ENCODE measurements around the gene ATP10B. TPM values are rescaled to one million over a fixed set of nuclear protein-coding genes. Genes with fewer than 3 reads are reported as not detected.

The ATP10B gene
- total RNA-seq, 2 experiments from 2014 or later: not detected

DNA sequence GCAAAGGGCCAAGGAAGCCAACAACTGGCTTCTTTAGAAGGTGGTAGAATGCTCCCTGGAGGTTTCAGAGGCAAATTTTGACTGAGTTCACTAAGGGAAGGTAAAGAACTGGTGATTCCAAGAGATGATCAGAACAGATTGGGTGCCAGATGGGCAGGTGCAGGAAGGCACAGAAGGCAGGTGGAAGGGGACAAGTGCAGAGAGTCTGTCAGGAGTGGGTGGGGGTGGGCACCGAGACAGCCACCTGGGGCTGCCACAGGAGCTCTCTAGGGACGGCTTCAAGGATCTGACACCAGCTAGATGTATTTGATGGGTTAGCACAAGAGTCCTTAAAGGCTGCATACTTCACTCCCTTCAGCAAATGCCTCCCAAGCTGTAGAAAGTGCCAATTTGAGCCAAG, 223.0 kb downstream of the ATP10B start:
- Mint-ChIP-seq H3K27ac (no peak overlapping the region), H3K36me3 (ENCODE audit: low read depth) (no peaks in the 10 kb centered on the region), H3K4me1 (ENCODE audit: low read depth) (no peaks in the 10 kb centered on the region), H3K4me3 (no peak overlapping the region), H3K9me3 (no peaks in the 10 kb centered on the region), H3K27me3 (peaks cover 26% of the 10 kb centered on the region)
- intact Hi-C loops (cut with DNase I, micrococcal nuclease): no loop called here
- no peaks in the 10 kb centered on the region for H3K9me3 ChIP-seq (ENCODE audit: control insufficient read depth in 1 of 2, insufficient read depth in 1 of 2, low read length in 2 of 2)
- peaks cover 0 to 9% of the 10 kb centered on the region in 2 experiments for H3K27me3 ChIP-seq (ENCODE audit: control insufficient read depth in 1 of 2, insufficient read depth in 2 of 2, low read length in 2 of 2)
- no peak overlapping the region for H3K4me3 ChIP-seq (ENCODE audit: low read length)
- CTCF ChIA-PET: no interaction called here
- ATAC-seq (ENCODE audit: poor library complexity): no peak
- H3K36me3 ChIP-seq (ENCODE audit: insufficient read depth, low read length): no peaks in the 10 kb centered on the region
- no peaks in the 10 kb centered on the region for H3K4me1 ChIP-seq (ENCODE audit: insufficient read depth, low read length)
- no peak for DNase-seq
- no peak for TF ChIP-seq CTCF (IDR thresholded peaks at IDR 0.05)
- POLR2A ChIA-PET: no interaction called here
- no peak overlapping the region for H3K27ac ChIP-seq (ENCODE audit: low read depth in 1 of 2, low read length in 2 of 2)

DNA sequence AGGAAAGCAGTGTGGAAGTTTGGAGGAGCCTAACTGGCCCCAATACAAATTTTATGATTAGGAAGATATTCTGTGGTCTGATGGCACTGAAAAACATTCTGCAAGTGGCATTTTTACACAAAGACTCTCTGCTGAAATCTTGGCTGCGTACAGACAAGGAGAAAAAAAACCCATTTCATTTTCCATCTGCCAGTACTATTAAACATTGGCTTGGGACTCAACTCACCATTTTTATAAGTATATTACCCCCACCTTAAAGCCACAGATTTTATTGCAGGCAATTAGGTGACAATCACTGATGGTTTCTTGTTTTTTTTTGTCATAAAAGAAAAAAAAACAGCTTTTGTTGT, 223.4 kb downstream of the ATP10B start:
- H3K27me3 ChIP-seq (ENCODE audit: control insufficient read depth in 1 of 2, insufficient read depth in 2 of 2, low read length in 2 of 2): peaks cover 0 to 9% of the 10 kb centered on the region in 2 experiments
- POLR2A ChIA-PET: no interaction called here
- H3K4me1 Mint-ChIP-seq (ENCODE audit: low read depth): no peaks in the 10 kb centered on the region
- CTCF ChIA-PET: no interaction called here
- no peak overlapping the region for H3K4me3 Mint-ChIP-seq
- ATAC-seq (ENCODE audit: poor library complexity) (no peak), DNase-seq (no peak)
- intact Hi-C loops (cut with DNase I, micrococcal nuclease): no loop called here
- H3K27me3 Mint-ChIP-seq: peaks cover 27% of the 10 kb centered on the region
- H3K4me1 ChIP-seq (ENCODE audit: insufficient read depth, low read length): no peaks in the 10 kb centered on the region
- no peaks in the 10 kb centered on the region for H3K9me3 ChIP-seq (ENCODE audit: control insufficient read depth in 1 of 2, insufficient read depth in 1 of 2, low read length in 2 of 2)
- H3K36me3 Mint-ChIP-seq (ENCODE audit: low read depth): no peaks in the 10 kb centered on the region
- H3K27ac ChIP-seq (ENCODE audit: low read depth in 1 of 2, low read length in 2 of 2): no peak overlapping the region
- no peak for TF ChIP-seq CTCF (IDR thresholded peaks at IDR 0.05)
- no peak overlapping the region for H3K4me3 ChIP-seq (ENCODE audit: low read length)
- H3K9me3 Mint-ChIP-seq: no peaks in the 10 kb centered on the region
- H3K27ac Mint-ChIP-seq: no peak overlapping the region
- no peaks in the 10 kb centered on the region for H3K36me3 ChIP-seq (ENCODE audit: insufficient read depth, low read length)

- no peak overlapping the region for H3K4me3 Mint-ChIP-seq
- intact Hi-C loops (cut with DNase I, micrococcal nuclease): no loop called here
- POLR2A ChIA-PET: no interaction called here
- Histone ChIP-seq H3K9me3 (ENCODE audit: control insufficient read depth in 1 of 2, insufficient read depth in 1 of 2, low read length in 2 of 2) (no peaks in the 10 kb centered on the region), H3K27ac (ENCODE audit: low read depth in 1 of 2, low read length in 2 of 2) (no peak overlapping the region), H3K4me3 (ENCODE audit: low read length) (no peak overlapping the region), H3K27me3 (ENCODE audit: control insufficient read depth in 1 of 2, insufficient read depth in 2 of 2, low read length in 2 of 2) (peaks cover 0 to 9% of the 10 kb centered on the region in 2 experiments), H3K4me1 (ENCODE audit: insufficient read depth, low read length) (no peaks in the 10 kb centered on the region), H3K36me3 (ENCODE audit: insufficient read depth, low read length) (no peaks in the 10 kb centered on the region)
- no peak for TF ChIP-seq CTCF (IDR thresholded peaks at IDR 0.05)
- peaks cover 32% of the 10 kb centered on the region for H3K27me3 Mint-ChIP-seq
- CTCF ChIA-PET: no interaction called here
- DNase-seq (no peak), ATAC-seq (ENCODE audit: poor library complexity) (no peak)
- H3K27ac Mint-ChIP-seq: no peak overlapping the region
- H3K4me1 Mint-ChIP-seq (ENCODE audit: low read depth): no peaks in the 10 kb centered on the region
- no peaks in the 10 kb centered on the region for H3K9me3 Mint-ChIP-seq
- H3K36me3 Mint-ChIP-seq (ENCODE audit: low read depth): no peaks in the 10 kb centered on the region
Measured at GRCh38 chr5:160627921-160628618, 223.9 kb downstream of the ATP10B start.
